NCI-H1417 treated with DMSO at 0.1 percent for 48 hours (cell line): ENCODE measurements around the gene SIL1.
A peak's percentile ranks its signal among the peaks of the same experiment; 100 is the strongest.

Experiments
- DNase-seq: peaks from one replicate; lab custom pipeline; 2025; lab: John Stamatoyannopoulos, UW

SIL1 gene

GRCh38 chr5:138980441-138980840 is 217.7 kb downstream of the SIL1 start:
- no peak for DNase-seq

- DNase-seq = no peak
Measured at GRCh38 chr5:138979684-138980280, 218.4 kb downstream of the SIL1 start.

GRCh38 chr5:138978581-138978980 is 219.6 kb downstream of the SIL1 start:
- DNase-seq = no peak

GRCh38 chr5:138978080-138978479 is 220.1 kb downstream of the SIL1 start:
- no peak for DNase-seq

GRCh38 chr5:138975098-138975847 is 222.9 kb downstream of the SIL1 start:
- DNase-seq = no peak

- DNase-seq = no peak
Measured at GRCh38 chr5:138974227-138975063, 223.7 kb downstream of the SIL1 start.

GRCh38 chr5:138972836-138973235 is 225.3 kb downstream of the SIL1 start:
- no peak for DNase-seq

- no peak for DNase-seq
Measured at GRCh38 chr5:138972230-138972629, 225.9 kb downstream of the SIL1 start.

GRCh38 chr5:138969323-138970002 is 228.7 kb downstream of the SIL1 start:
- DNase-seq = no peak

- DNase-seq = no peak
Measured at GRCh38 chr5:138968601-138969000, 229.6 kb downstream of the SIL1 start.

GRCh38 chr5:138967791-138968448 is 230.2 kb downstream of the SIL1 start:
- DNase-seq = no peak

GRCh38 chr5:138966236-138966985 is 231.8 kb downstream of the SIL1 start:
- DNase-seq = no peak

GRCh38 chr5:138965626-138966025 is 232.5 kb downstream of the SIL1 start:
- no peak for DNase-seq

- DNase-seq = no peak
Measured at GRCh38 chr5:138964647-138965201, 233.4 kb downstream of the SIL1 start.

- DNase-seq = no peak
Measured at GRCh38 chr5:138963763-138964371, 234.3 kb downstream of the SIL1 start.

GRCh38 chr5:138962614-138963370 is 235.4 kb downstream of the SIL1 start:
- no peak for DNase-seq

GRCh38 chr5:138961729-138962128 is 236.4 kb downstream of the SIL1 start:
- DNase-seq = no peak

- DNase-seq = no peak
Measured at GRCh38 chr5:138961221-138961620, 236.9 kb downstream of the SIL1 start.

- DNase-seq = peak; percentile 20
Measured at GRCh38 chr5:138960145-138960692, 237.9 kb downstream of the SIL1 start.
